HG03159 (cell line): Measurements from ENCODE around the gene DYNC2H1.
"Not testable (repeated sequence)": the region's sequence is repeated elsewhere in the genome, so short reads cannot be mapped to it uniquely, and the experiment has no call there.

Source experiments
- ATAC-seq: cut with Tn5 transposase; IDR thresholded peaks from one replicate; pipeline ENCODE4 v1.9.1; 2021; ENCODE audit warnings: mild to moderate bottlenecking, moderate library complexity; ENCODE audit not compliant: unreplicated experiment

DYNC2H1 gene

GRCh38 chr11:103364687-103365086 lies 255.5 kb downstream of the DYNC2H1 start:
- ATAC-seq, result no peak

GRCh38 chr11:103367650-103368049 lies 258.4 kb downstream of the DYNC2H1 start:
- no peak for ATAC-seq

DNA sequence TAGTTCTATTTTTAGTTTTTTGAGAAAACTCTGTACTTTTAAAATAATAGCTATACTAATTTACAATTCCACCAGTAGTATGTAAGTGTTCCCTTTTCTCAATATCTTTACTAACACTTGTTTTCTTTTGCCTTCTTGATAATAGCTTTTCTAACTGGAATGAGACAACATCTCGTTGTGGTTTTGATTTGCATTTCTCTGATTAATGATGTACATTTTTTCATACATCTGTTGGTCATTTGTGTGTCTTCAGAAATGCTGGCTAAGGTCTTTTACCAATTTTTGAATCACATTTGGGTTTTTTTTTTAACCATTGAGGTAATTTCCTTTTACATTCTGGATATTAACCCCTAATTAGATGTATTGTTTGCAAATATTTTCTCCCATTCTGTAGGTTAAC lies 258.9 kb downstream of the DYNC2H1 start:
- no peak for ATAC-seq

DNA sequence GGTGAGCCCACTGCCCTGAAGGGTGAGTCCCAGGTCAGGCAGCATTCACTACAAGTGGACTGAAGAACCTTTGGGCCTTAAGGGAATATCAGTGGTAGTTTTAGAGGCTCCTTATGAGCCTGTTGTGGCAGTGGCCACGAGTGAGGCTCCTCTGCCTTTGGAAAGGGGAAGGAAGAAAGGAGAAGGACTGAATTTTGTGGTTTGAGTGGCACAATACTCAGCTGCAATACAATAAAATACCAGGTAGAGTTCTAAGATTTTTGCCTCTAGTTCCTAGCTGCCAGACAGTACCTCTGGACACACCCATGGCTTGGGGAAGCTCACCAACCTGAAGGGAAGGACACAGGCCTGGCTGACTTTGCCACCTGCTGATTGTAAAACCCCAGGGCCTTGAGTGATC lies 260.9 kb downstream of the DYNC2H1 start:
- ATAC-seq, result no peak

DNA sequence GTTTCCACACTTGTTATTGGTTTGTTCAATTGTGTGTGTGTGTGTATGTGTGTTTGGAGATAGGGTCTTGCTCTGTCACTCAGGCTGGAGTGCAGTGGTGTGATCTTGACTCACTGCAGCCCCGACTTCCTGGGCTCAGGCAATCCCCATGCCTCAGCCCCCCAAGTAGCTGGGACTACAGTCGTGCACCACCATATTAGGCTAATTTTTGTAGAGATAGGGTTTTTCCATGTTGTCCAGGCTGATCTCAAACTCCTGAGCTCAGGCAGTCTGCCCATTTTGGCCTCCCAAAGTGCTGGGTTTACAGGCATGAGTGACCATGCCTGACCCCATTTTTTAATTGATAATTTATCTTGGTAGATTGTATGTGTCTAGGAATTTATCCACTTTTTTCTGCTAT lies 263.7 kb downstream of the DYNC2H1 start:
- ATAC-seq, result no peak

DNA sequence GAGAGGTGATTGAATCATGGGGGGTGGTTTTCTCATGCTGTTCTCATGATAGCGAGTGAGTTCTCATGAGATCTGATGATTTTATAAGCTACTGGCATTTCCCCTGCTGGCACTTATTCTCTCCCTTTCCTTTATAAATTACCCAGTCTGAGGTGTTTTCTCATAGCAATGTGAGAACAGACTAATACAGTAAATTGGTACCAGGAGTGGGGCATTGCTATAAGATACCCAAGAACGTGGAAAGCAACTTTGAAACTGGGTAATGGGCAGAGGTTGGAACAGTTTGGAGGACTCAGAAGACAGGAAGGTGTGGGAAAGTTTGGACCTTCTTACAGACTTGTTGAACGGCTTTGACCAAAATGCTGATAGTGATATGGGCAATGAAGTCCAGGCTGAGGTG lies 265.0 kb downstream of the DYNC2H1 start:
- ATAC-seq, result not testable (repeated sequence)

GRCh38 chr11:103378931-103379330 lies 269.7 kb downstream of the DYNC2H1 start:
- no peak for ATAC-seq

DNA sequence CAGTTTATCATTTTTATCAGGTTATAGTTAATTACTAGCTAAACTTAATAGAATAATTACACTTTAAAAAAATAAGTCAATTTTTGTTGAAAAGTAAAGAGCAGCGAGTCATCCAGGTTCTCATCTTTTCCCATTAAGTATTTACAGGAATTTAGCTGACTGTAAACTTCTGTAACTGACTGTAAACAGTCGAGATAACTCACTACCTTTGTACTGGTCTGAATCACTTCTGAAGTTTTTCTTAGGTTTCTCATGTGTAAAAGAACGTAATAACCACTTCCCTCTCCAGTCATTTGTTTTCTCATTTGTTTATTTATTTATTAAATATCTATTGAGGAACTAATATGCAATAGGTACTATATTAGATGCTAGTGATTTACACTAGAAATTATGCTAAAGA lies 270.8 kb downstream of the DYNC2H1 start:
- ATAC-seq, result no peak

DNA sequence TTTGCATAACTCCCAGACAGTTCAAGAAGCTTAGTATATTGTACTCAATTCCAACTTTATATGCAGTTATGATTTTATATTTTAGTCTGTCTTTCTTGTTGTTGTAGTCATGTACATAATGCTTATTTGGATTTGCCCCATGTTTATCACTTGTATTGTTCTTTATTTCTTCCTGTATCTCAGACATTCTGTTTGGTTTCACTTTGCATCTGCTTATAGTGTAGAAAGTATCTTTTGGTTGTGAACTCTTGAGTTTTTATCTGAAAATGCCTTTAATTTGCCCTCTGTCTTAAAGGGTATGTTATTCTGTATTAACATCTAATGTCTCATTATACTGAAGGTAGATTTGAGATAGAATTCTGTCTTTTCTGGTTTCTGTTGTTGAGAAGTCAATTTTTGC lies 275.4 kb downstream of the DYNC2H1 start:
- ATAC-seq, result no peak

GRCh38 chr11:103395612-103396011 lies 286.4 kb downstream of the DYNC2H1 start:
- ATAC-seq, result no peak

GRCh38 chr11:103396237-103396636 lies 287.0 kb downstream of the DYNC2H1 start:
- no peak for ATAC-seq

DNA sequence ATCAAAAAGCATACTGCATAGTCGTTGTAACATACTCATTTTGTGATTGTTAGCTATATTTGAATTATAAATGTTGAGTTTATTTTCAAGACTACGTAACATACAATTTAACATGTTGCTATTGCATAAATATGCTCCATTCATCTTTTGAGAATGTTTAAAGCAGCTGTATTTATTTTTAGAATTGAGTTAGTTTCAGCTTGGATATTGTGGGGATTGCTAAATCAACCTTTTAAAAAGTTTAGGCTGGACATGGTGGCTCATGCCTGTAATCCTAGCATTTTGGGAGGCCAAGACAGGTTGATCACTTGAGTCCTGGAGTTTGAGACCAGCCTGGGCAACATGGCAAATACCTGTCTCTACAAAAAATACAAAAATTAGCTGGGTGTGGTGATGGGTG lies 288.1 kb downstream of the DYNC2H1 start:
- no peak for ATAC-seq

GRCh38 chr11:103398829-103399228 lies 289.6 kb downstream of the DYNC2H1 start:
- no peak for ATAC-seq

DNA sequence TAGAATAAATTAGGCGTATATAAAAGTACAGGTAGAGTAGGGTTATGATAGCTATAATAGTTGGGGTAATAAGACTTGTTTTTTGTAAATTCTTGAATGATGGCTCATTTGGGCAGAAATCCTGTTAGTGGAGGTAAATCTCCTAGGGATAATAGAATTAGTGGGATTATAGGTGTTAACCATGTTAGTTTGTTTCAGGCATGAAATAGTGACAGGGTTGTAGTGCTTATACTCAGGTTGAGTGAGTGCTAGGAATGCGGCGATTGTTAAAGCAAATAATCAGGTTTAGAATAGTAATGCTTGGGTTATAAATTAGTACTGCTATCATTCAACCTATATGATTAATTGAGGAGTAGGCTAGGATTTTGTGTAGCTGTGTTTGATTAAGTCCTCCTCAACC lies 297.1 kb downstream of the DYNC2H1 start:
- ATAC-seq, result no peak

GRCh38 chr11:103407641-103408040 lies 298.4 kb downstream of the DYNC2H1 start:
- ATAC-seq, result no peak

GRCh38 chr11:103413266-103413888 lies 304.2 kb downstream of the DYNC2H1 start:
- ATAC-seq, result no peak

- ATAC-seq, result no peak
Observed at GRCh38 chr11:103418014-103418413, 308.8 kb downstream of the DYNC2H1 start.

DNA sequence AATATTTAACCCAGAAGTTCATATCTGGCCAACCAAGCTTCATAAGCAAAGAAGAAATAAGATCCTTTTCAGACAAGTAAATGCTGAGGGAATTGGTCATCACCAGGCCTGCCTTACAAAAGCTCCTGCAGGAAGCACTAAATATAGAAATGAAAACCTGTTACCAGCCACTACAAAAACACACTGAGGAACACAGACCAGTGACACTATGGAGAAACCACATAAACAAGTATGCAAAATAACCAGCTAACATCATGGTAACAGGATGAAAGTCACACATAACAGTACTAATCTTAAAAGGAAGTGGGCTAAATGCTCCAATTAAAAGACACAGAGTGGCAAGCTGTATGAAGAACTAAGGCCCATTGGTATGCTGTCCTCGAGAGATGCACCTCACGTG lies 311.4 kb downstream of the DYNC2H1 start:
- ATAC-seq, result no peak

DNA sequence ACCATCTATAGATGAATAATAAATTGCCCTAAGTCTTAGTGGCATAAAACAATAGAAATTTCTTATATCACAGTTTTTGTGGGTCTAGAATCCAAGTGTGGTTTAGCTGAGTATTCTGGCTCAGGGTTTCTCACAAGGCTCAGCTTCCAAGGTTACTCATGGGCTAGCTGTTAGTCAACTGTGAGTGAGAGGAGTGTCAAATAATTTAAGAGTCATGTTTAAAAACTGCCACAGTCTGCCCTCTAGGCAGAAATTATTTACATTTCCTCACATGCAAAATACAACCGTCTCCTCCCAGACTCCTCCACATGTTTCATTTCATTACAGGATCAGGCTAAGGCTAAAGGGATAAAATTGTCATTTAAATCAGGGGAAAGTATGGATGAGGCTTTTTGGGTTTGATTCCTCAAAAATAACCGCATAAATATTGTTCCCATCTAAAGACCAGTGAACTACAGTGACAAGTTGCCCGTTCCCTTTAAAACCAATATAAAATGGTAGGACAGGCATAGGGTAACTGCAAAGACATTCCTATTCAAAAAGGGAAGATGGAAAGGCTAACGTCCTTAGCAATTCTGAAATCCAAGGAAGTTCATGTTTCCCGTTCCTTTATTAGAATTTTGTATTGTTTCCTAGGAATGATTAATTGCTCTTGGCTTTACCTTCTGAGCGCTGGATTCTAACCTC lies 324.3 kb downstream of the DYNC2H1 start:
- ATAC-seq, result no peak

DNA sequence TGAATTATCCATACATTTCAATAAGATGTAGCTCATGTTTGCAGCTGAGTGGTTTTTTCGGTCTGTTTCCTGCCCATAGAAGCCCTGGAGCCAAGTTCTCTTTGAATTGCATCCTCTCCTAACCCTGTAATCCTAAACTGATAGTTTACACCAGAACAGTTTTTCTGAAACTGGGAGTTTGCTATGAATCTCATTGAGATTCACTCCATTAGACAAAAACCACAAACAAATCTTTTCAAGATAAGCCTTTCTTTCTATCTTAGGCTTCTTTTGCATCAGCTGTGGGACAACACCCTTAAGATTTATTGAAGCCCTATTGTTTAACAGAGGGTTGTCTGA lies 324.8 kb downstream of the DYNC2H1 start:
- ATAC-seq, result no peak

DNA sequence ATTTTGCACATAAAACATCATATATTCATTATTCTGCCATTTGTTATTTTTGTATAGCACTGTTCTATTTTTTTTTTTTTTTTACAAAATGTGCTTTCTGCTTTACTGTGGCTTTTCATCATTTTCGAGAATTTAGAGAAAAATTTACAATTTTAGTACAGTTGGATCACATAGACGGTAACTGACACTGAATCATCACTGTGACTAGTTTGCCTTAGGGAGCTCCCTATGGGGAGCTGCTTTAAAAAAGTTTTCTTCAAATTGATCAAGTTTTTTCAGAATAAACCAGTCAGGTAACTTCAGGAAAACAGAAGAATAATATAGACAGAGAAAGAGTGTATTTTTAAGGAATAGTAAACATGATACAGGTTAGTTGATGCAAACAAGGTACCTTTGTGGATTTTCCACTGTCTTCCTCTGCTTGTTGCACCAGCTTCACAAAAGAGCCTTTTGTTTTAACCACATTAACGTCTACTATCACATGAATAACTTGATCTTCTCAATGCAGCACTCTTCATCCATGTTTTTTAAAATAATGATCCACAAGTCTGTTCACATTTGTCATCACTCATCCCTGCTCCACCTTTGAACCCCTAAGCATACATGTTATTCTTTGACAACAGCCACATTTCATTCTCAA lies 327.0 kb downstream of the DYNC2H1 start:
- ATAC-seq, result no peak

- no peak for ATAC-seq
Observed at GRCh38 chr11:103441021-103441420, 331.8 kb downstream of the DYNC2H1 start.
